ENCODE data around the gene ZBTB20.

Gene ZBTB20

GRCh38 chr3:114327665-114328064 is 819.4 kb downstream of the ZBTB20 start:
- Histone ChIP-seq H3K79me2 (ENCODE audit: insufficient read depth, low read length) (no peaks in the 10 kb centered on the region), H4K20me1 (ENCODE audit: insufficient read depth, low read length) (no peaks in the 10 kb centered on the region), H3K9ac (ENCODE audit: low read depth, low read length) (no peak overlapping the region), H3K4me1 (ENCODE audit: insufficient read depth, low read length) (no peaks in the 10 kb centered on the region), H3K9me3 (ENCODE audit: insufficient read depth, low read length, severe bottlenecking) (peaks cover 2% of the 10 kb centered on the region), H3K4me3 (ENCODE audit: low read depth in 1 of 2, low read length in 2 of 2) (no peak overlapping the region), H2AFZ (ENCODE audit: low read depth, low read length) (no peak overlapping the region), H3K36me3 (ENCODE audit: insufficient read depth, low read length) (no peaks in the 10 kb centered on the region), H3K27me3 (ENCODE audit: insufficient read depth, low read length, poor library complexity) (no peaks in the 10 kb centered on the region), H3K27ac (ENCODE audit: low read length) (no peak overlapping the region), H3K4me2 (ENCODE audit: insufficient read depth, low read length) (no peak overlapping the region)
- ATAC-seq (ENCODE audit: insufficient read depth, low read depth) (no peak), DNase-seq (no peak)
- no peak for TF ChIP-seq CTCF (IDR thresholded peaks at IDR 0.05; ENCODE audit: borderline replicate concordance, extremely low read depth, low read length, poor library complexity, severe bottlenecking)
- TF ChIP-seq EZH2 (IDR thresholded peaks at IDR 0.05; ENCODE audit: borderline replicate concordance, low read depth, low read length, severe bottlenecking) = no peak

GRCh38 chr3:114323546-114324254 is 823.4 kb downstream of the ZBTB20 start:
- Histone ChIP-seq H3K36me3 (ENCODE audit: insufficient read depth, low read length) (no peaks in the 10 kb centered on the region), H3K27ac (ENCODE audit: low read length) (no peak overlapping the region), H3K4me1 (ENCODE audit: insufficient read depth, low read length) (no peaks in the 10 kb centered on the region), H4K20me1 (ENCODE audit: insufficient read depth, low read length) (no peaks in the 10 kb centered on the region), H3K4me3 (ENCODE audit: low read depth in 1 of 2, low read length in 2 of 2) (no peak overlapping the region), H3K79me2 (ENCODE audit: insufficient read depth, low read length) (no peaks in the 10 kb centered on the region), H3K27me3 (ENCODE audit: insufficient read depth, low read length, poor library complexity) (no peaks in the 10 kb centered on the region), H3K9ac (ENCODE audit: low read depth, low read length) (no peak overlapping the region), H3K9me3 (ENCODE audit: insufficient read depth, low read length, severe bottlenecking) (no peaks in the 10 kb centered on the region), H3K4me2 (ENCODE audit: insufficient read depth, low read length) (no peak overlapping the region), H2AFZ (ENCODE audit: low read depth, low read length) (no peak overlapping the region)
- no peak for DNase-seq
- no peak for ATAC-seq (ENCODE audit: insufficient read depth, low read depth)
- TF ChIP-seq CTCF (IDR thresholded peaks at IDR 0.05; ENCODE audit: borderline replicate concordance, extremely low read depth, low read length, poor library complexity, severe bottlenecking) (no peak), EZH2 (IDR thresholded peaks at IDR 0.05; ENCODE audit: borderline replicate concordance, low read depth, low read length, severe bottlenecking) (no peak)

GRCh38 chr3:114320246-114320645 is 826.8 kb downstream of the ZBTB20 start:
- H3K27ac ChIP-seq (ENCODE audit: low read length) = no peak overlapping the region
- H3K79me2 ChIP-seq (ENCODE audit: insufficient read depth, low read length) = no peaks in the 10 kb centered on the region
- no peaks in the 10 kb centered on the region for H3K9me3 ChIP-seq (ENCODE audit: insufficient read depth, low read length, severe bottlenecking)
- no peak overlapping the region for H3K4me3 ChIP-seq (ENCODE audit: low read depth in 1 of 2, low read length in 2 of 2)
- no peak overlapping the region for H2AFZ ChIP-seq (ENCODE audit: low read depth, low read length)
- no peaks in the 10 kb centered on the region for H4K20me1 ChIP-seq (ENCODE audit: insufficient read depth, low read length)
- no peak for ATAC-seq (ENCODE audit: insufficient read depth, low read depth)
- H3K27me3 ChIP-seq (ENCODE audit: insufficient read depth, low read length, poor library complexity) = no peaks in the 10 kb centered on the region
- H3K4me1 ChIP-seq (ENCODE audit: insufficient read depth, low read length) = no peaks in the 10 kb centered on the region
- TF ChIP-seq CTCF (IDR thresholded peaks at IDR 0.05; ENCODE audit: borderline replicate concordance, extremely low read depth, low read length, poor library complexity, severe bottlenecking) = no peak
- no peak for DNase-seq
- no peak overlapping the region for H3K9ac ChIP-seq (ENCODE audit: low read depth, low read length)
- no peaks in the 10 kb centered on the region for H3K36me3 ChIP-seq (ENCODE audit: insufficient read depth, low read length)
- no peak overlapping the region for H3K4me2 ChIP-seq (ENCODE audit: insufficient read depth, low read length)

Measured in DND-41 (cell line).